ELF-1 (cell line): ENCODE measurements around the gene ULBP2.
"Not testable (repeated sequence)": the region's sequence is repeated elsewhere in the genome, so short reads cannot be mapped to it uniquely, and the experiment has no call there.

ENCODE experiments used
- DNase-seq: peaks from one replicate; pipeline ENCODE4 v3.0.0-alpha.2; 2016; ENCODE audit warnings: low read depth, low spot score

The ULBP2 gene

DNA sequence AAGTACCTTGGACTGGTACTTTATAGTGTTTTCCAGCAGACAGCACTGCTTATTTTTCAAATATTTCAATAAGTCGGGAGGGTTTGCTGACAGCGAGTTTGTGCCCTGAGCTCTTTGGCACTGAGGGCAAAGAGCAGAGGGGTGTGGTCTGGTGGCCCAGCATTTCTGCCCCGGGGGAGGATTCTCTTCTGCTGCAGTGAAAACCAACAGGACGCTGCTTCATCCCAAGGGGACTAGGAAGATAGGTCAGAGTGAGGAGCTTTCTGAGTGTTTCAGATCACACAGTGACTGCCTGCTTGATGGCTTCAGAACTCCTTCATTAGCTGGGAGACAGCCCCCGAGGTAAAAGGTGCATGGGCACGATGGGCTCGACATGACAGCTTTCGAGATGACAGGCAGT, 8.6 kb downstream of the ULBP2 start:
- DNase-seq = no peak

DNA sequence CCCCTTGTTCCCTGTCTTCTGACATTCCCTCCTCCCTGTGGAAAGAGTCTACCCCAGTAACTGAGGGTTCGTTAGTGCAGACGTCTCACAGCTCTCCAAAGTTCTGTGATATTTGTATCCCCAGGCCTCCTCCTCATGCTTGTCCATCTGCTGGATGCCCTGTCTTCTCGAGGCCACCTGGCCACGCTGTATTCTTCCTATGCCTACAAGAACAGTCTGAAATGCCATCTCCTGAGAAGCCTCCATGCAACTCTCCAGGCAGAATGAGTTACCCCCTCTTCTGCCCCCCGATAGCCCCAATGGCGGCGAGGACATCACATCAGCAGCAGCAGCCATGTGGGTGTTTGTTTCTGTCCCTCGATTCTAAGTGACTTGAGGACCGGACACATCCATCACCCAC, 9.3 kb downstream of the ULBP2 start:
- no peak for DNase-seq

DNA sequence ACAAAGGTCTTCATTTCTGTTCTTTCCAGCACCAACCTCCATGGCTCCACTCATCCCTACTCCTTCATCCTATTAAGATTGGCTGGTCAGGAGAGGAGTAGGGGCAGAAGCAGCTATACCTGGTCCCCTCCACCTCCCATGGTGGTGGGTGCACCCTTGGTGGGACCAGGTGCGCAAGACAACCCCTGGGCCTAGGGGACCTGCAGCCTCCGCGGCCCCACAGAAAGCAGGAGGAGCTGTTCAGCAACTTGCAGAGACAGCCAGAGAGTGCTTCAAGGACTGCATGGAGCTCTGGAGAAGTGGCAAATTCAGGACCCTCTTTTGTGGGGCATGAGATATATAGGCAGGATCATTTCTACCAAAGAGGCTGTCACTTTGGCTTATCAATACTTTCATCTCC, 9.8 kb downstream of the ULBP2 start:
- DNase-seq = no peak

DNA sequence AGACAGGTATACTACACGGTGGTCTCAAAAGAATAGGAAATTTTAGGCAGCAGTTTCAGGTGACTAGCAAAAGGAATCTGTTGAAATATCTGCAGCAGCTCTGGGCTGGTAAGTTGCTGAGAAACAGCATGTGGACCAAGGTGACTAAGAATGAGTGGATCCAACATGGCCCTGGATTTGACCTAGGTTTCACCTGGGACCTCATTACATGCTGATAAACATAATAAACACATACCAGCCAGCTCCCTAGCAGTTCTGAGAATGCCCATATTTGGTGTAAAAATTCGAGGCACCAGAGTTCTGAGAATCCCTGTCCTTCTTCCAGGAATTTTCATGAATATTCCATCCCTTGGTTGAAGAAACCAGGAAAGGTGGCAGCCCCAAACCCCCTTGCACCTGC, 11.6 kb downstream of the ULBP2 start:
- not testable (repeated sequence) for DNase-seq

DNA sequence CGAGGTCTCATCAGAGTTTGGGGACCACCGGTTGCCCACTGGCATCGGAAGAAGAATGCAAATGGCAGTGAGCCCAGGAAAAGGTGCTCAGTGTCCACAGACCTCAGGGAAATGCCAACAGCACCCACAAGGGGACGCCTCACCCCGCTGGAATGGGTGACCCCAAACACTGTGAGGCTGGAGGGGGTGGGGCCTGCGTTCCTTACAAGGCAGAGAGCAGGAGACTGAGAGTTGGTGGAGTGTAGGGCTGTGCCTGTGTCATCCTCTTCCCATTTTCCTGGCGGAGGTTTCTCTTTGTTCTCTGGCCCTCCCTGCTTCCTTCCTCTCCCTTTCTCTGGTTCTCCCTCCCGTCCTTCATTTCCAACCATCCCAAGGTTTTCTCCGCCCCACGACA, 12.1 kb downstream of the ULBP2 start:
- not testable (repeated sequence) for DNase-seq

DNA sequence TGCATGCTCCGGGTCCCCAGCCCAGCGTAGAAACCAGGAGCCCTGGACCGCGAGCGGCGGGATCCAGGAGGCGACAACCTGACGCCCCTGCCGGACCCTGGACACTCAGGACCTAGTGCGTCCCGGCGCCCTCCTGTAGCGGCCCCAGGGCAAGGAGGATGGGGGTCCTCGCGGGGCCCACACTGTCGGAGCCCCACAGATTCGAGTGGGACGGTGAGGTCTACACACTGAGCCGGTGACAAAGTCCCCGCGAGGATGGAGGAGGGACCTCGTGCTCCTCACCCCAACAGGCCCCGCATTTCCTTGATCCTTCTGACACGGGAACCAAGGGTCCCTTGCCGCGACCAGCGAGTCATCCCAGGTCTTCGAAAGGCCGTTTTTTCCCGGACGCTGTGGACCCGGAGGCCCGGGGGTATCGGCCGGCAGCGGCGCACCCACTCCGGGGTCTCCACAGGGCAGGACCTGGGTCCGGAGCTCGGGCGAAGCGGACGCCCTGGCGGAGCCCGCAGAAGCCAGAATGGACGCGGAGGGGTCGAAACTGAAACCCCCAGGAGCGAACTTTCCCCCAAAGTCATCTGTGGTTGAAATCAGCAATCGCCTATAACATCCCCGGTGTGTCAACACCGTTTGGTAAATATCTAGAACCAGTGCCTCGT, 12.6 kb downstream of the ULBP2 start:
- not testable (repeated sequence) for DNase-seq

DNA sequence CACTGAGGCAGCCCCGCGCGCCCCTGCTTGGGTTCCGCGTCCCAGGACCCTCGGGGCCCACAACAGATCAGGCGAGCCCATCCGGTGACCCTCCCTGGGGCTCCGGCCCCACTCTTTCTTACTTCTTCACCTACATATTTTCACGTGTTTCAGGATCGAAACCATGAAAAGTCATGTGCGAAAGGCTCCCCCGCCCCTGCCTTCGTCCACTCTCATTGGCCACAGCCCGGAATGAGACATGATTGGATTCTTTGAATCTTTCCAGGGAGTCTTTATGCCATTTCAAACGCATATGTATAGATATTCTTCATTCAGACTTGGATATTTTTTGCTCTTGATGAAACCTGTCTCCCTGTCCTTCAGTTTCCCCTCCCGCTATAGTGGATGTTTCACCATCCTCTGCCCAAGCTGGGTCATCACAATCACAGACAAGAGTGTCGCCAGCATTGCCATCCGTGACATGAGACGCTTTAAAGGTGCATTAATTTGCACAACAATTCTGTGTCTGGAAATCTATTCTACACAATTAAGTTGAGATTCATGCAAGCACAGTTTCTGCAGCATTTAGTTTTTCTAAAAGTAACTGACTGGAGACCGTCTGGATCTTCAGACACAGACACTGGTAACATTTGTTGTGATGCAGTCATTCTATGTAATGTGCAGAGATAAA, 13.3 kb downstream of the ULBP2 start:
- not testable (repeated sequence) for DNase-seq

DNA sequence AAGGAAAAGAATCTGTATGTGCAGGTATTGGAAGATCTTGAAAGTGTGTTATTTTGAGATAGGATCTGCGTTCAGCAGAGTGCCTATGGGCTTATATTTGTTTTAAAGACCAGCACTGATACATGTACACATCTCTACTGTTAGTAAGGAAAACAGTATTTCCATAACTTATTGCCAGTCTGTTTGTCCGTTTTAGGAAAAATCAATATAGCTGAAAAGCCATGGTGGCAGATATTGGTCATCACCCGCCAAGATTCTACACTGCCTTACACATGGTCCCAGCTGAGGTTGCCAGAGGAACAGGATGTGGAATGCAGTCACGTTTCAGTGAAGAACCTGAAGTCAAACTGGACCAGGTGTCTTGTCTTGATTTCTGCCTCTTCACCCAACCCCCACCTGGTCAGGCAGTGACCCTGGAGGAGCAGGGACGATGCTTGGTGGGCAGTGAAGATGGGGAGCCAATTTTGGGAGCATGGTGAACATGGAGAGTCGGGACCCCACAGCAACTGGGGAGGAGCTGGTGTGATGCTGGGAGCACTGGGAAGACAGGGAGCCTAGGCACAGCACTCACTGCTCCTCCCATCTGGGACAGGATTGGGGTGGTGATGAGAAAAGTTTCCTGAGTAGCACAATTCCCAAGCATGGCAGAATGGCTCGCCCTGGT, 14.0 kb downstream of the ULBP2 start:
- DNase-seq = not testable (repeated sequence)

DNA sequence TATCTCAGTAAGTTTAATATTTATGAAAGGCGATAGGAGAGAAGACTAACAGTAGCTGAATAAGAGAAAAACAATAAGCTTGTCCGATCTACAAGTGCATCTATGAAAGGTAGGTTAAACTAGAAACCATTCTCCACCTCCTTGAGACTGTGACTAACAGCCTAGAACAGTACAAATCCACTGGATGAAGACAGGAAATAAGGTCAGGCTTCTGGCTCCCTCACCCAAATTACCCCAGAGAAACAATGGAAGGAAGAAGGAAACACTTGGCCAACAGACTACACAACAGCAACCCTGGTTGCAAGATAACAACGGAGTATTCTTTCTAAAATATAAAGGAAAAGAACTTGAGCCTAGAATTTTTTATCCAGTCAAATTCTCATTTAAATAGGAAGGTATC, 16.3 kb downstream of the ULBP2 start:
- DNase-seq = not testable (repeated sequence)

DNA sequence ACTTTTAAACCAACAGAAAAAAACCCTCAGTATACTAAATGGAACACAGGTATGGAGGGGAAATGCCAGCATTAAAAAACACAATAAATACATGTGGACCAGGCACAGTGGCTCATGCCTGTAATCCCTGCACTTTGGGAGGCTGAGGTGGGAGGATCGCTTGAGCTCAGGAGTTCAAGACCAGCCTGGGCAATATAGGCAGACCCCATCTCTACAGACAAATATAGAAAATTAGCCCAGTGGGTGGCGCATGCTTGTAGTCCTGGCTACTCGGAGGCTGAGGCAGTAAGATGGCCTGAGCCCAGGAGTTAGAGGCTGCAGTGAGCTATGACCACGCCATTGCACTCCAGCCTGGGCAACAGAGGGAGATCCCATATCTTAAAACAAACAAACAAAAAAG, 18.0 kb downstream of the ULBP2 start:
- DNase-seq = not testable (repeated sequence)

DNA sequence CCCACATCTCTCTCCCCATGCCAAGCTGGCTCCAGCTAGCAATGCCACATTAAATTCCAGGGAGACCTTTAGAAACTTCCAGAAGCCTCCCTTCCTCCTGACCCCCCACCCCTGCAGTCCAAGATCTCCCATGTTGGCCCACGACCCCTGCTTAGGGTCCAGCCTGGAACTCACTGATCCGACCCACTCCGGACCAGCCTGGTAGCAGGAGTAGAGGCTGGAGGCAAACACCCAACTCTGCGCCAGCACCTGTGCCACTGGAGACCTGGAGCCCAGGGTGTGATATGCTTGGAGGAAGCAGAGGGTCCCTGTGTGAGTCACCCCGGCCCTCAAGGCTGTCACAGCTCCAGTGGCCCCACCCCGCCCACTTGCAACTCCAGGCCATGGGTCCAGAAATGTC, 18.7 kb downstream of the ULBP2 start:
- no peak for DNase-seq

DNA sequence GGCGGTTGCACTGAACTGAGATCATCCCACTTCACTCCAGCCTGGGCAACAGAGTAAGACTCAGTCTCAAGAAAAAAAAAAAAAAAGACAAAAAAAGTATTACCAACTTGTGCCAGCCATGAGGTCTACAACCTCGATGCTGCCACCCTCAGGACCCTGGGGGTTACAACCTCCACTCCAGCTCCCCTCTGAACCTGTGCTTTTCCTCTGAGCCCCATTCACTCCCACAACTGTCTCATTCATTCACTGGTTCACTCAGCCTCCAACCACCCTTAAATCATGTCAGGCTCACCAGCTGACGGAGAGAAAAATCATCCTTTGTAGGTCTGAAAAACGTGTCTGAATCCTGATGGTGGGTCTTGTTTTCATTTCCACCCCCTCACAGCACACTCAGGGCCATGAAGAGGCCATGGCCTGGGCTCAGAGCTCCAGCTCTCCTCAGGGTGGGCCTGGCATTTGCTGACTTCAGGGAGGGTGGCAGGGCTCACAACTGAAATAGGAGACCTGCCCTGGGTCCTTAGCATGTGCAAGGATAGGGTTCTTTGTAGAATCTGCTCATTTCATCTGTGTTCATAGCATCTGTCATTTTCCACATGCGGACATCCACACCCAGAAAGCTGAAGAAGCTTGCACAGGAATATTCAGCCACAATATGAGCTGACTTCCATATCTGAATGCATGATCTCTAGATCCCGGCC, 20.1 kb downstream of the ULBP2 start:
- DNase-seq = peak; percentile 32

DNA sequence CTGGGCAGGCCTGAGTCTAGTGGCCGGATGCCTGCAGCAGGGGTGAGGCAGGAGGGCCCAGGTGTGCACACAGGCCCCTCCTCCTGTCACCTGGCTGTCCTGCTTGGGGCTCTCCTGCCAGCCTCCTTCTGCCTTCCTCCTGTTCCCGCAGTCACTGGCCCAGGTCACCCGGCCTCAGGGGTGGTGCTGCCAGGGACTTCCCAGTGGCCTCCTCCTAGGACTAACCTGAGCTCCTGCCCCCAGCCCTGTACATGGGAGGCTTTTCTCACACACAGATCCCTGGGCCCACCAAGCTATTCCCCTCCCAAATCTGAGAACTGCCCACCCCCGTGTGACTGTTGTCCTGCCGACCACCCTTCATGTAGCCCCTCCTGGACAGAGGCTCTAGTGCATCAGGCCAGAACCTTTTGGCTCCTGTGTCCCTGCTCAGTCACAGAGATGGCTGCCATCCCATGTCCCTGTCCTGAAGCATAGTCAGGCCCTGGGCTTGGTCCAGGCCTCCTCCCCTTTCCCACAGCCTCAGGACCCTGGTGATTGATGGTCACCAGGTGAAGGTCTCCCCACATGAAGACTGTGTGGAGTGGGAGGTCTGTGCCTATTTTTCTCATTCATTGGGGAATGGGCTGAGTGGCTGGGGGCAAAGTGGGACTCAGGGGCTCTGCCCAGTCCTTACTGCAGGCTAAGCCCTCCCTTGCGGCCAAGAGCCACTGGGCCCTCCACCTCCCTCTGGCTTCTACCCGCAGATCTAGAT, 20.8 kb downstream of the ULBP2 start:
- no peak for DNase-seq

DNA sequence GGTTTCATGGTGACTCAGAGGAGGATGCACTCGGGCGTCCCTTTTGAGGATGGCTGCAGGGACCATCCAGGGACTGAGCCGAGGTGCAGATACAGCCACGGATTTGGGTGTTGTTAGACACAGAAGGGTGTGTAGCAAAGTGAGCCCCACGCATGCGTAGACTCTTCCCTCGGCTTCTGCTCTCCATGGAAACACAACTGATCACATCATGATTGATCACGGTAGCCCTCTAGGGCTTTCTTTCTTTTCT, 21.3 kb downstream of the ULBP2 start:
- peak; percentile 59 for DNase-seq

DNA sequence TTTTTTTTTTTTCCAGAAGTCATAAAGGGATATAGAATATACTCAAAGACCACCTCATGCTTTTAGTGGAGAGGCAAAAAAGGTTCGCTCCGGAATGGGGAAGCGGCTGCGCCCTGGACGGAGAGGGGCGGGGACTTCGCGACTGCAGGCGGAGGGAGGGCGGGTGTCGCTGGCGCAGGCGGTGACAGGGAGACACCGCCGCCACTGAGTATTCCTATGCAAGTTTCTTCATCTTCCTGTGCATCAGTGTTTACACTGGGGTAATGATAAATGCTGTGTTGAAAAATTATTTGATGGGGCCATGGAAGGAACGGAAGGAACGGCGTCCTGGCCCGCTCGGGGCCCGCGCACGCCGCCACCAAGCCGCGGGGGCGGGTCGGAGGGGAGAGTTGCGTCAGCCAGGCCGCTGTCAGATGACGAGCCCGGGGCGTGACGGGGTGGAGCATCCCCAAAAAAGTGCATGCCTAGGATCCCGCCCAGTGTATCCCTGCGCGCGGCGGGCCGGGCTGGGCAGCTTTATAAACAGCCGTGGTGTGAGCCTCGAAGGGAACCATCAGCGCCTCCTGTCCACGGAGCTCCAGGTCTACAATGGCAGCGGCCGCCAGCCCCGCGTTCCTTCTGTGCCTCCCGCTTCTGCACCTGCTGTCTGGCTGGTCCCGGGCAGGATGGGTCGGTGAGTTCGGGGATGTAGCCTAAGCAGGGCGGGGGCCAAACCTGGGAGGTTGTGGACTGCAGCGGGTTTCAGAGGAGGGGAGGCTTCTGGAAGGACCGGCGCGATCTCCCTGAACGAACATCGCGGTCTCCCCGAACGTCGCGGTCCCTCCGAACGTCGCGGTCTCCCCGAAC, 21.9 kb downstream of the ULBP2 start, which contains the start of gene ULBP1:
TSS of gene ULBP1 (plus strand) at position 482 of the 846 bp plus-strand sequence. CDS start at position 589, 107 bp downstream.
- peak; percentile 88 for DNase-seq

DNA sequence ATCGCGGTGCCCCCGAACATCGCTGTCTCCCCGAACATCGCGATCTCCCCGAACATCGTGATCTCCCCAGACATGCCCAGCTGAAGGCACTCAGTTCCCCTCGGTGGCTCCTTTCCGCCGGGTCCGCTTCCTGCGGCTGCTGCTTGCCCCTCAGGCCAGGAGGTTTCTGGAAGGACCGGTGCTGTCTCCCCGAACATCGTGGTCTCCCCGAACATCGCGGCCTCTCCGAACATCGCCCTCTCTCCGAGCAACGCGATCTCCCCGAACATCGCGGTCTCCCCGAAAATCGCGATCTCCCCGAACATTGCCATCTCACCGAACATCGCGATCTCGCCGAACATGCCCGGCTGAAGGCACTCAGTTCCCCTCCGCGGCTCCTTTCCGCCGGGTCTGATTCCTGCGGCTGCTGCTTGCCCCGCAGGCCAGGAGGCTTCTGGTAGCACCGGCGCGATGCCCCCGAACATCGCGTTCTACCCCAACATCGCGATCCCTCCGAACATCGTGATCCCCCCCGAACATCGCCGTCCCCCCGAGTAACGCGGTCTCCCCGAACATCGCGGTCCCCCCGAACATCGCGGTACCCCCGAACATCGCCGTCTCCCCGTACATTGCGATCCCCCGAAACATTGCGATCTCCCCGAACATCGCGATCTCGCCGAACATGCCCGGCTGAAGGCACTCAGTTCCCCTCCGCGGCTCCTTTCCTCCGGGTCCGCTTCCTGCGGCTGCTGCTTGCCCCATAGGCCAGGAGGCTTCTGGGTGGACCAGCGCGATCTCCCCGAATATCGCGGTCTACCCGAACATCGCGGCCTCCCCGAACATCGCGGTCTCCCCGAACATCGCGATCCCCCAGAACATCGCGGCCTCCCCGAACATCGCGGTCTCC, 22.7 kb downstream of the ULBP2 start:
- DNase-seq = peak; percentile 42

DNA sequence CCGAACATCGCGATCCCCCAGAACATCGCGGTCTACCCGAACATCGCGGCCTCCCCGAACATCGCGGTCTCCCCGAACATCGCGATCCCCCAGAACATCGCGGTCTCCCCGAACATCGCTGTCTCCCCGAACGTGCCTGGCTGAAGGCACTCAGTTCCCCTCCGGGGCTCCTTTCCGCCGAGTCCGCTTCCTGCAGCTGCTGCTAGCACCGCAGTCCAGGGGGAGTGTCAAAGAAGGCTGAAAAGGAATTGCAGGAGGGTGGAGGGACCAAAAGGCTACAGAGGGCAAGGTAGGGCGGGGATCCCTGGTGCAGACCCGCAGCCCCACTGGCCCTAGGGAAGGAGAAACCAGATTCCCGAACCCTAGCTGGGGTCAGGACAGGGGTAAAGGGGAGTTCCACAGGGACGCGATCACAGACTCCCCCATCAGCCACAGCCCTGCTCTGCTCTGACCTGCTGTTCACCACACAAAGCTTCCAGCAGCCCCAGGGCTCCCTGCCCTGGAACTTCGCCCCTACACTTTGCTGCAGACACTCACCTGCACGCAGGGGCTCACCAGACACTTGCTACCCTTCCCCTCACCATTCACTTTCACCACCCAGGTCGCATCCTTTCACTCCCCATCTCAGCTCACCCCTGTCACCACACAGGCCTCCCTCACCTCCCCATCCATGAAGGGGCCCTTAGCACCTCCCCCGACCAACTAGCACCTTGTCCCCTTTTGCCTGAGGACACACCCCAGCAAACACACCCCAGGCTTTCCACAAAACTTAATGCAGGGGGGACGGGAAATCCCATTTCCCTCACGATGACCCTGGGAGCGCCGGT, 23.6 kb downstream of the ULBP2 start:
- peak; percentile 26 for DNase-seq

DNA sequence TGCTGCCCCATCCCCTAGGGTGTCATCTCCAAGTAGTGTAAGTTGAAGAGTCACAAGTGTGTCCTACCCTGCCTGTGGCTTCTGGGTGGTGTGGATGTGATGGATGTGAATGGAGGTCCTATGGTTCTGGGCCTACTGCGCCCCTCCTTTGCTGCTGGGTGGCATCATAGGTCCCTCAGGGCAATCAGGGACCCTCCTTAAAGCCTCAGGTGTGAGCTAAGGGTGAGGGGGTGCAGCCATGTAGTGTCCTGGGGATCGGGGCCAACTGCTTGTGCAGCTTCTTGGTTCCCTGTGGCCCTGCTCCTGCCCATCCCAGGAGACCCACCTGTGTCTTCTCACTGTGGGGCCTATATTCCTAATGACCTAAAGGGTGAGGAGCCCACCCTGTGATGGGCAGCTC, 24.5 kb downstream of the ULBP2 start:
- not testable (repeated sequence) for DNase-seq

DNA sequence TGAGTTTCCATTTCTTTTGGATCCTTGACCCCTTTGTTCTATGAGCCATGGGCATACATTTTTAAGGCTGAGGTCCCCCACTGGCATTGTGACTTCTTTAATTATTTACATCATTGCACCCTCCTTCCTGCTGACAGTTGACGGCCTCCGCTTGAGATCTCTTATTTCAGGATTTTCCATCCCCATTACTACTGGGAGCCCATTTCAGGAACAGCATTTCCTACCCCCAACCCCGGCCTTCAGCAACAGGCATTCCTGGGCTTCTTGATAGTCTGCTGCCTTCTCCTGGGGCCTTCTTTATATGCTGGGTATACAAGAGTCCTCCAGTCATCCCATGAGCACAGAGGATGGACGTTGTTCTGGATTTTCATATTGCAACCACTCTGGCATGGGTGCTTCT, 25.8 kb downstream of the ULBP2 start:
- no peak for DNase-seq
